ENCODE results near the gene GPX4. TPM values are rescaled to one million over a fixed set of nuclear protein-coding genes. Genes with fewer than 3 reads are reported as not detected.
"Not testable (repeated sequence)": the region's sequence is repeated elsewhere in the genome, so short reads cannot be mapped to it uniquely, and the experiment has no call there.

The GPX4 gene
- polyA plus RNA-seq, 1 of the 3 experiments (the other 2 are of a cell fraction): 925 TPM

GRCh38 chr19:1113986-1114483 is 10.2 kb downstream of the GPX4 start:
- no peak for TF ChIP-seq RXRA (IDR thresholded peaks at IDR 0.05; ENCODE audit: borderline replicate concordance, low read depth)
- no peak for TF ChIP-seq FOXJ3 (CRISPR knock-in tag; IDR thresholded peaks at IDR 0.05)
- no CpG with 5 or more reads among the region's 25 CpGs for WGBS (ENCODE audit: low lambda C conversion rate)
- Histone ChIP-seq H3K4me3 (ENCODE audit: low read depth in 2 of 2, low read length in 1 of 2) (no peak overlapping the region), H4K20me1 (ENCODE audit: insufficient read depth) (no peaks in the 10 kb centered on the region), H3K36me3 (replicated peaks in 1 of 2; ENCODE audit: control insufficient read depth in 1 of 2, insufficient read depth in 2 of 2, low read length in 1 of 2) (peaks cover 0 to 28% of the 10 kb centered on the region in 2 experiments), H3K9ac (no peak overlapping the region), H3K4me1 (ENCODE audit: control insufficient read depth in 1 of 2, insufficient read depth in 2 of 2, low read depth in 1 of 2, low read length in 1 of 2) (peaks cover 5 to 7% of the 10 kb centered on the region in 2 experiments; a peak in 2 of 4 replicates), H3K9me3 (no peaks in the 10 kb centered on the region), H3K9me2 (no peaks in the 10 kb centered on the region), H3K27me3 (ENCODE audit: insufficient read depth) (no peaks in the 10 kb centered on the region), H3K27ac (ENCODE audit: low read depth in 2 of 2, low read length in 1 of 2) (peak overlapping the region; percentile 32 to 79; a peak in 2 of 4 replicates), H3K4me2 (no peak overlapping the region), H3K79me2 (ENCODE audit: insufficient read depth) (no peaks in the 10 kb centered on the region), H2AFZ (ENCODE audit: low read depth) (no peak overlapping the region), H3F3A (replicated peaks; ENCODE audit: insufficient read depth) (peaks cover 4% of the 10 kb centered on the region)
- CTCF ChIA-PET: interaction anchor here (0.6 to 3.8 kb wide), 44 partner anchors 9 to 485 kb away, joined by 3 to 63 read pairs (median 7); partner anchors contain the start of genes ARHGAP45, ATP5F1D, GPX4 and POLR2E
- DNase-seq: no peak
- POLR2A ChIA-PET: interaction anchor here (0.9 to 2.0 kb wide), 2 partner anchors 10 to 80 kb away, joined by 9 to 15 read pairs; partner anchors contain the start of gene GPX4

- H3K27me3 ChIP-seq (ENCODE audit: insufficient read depth); H4K20me1 ChIP-seq (ENCODE audit: insufficient read depth); POLR2A ChIA-PET; DNase-seq; H3K9ac ChIP-seq; H3K79me2 ChIP-seq (ENCODE audit: insufficient read depth); H3K4me3 ChIP-seq (ENCODE audit: low read depth in 2 of 2, low read length in 1 of 2); H3K9me2 ChIP-seq; H3K4me1 ChIP-seq (ENCODE audit: control insufficient read depth in 1 of 2, insufficient read depth in 2 of 2, low read depth in 1 of 2, low read length in 1 of 2); H3F3A ChIP-seq (replicated peaks; ENCODE audit: insufficient read depth); H3K27ac ChIP-seq (ENCODE audit: low read depth in 2 of 2, low read length in 1 of 2); H3K4me2 ChIP-seq; H2AFZ ChIP-seq (ENCODE audit: low read depth); H3K9me3 ChIP-seq: not testable (repeated sequence)
- CTCF ChIA-PET: interaction anchor here (2.2 to 3.8 kb wide), 5 partner anchors 8 to 126 kb away, joined by 12 to 44 read pairs (median 32); partner anchors contain the start of genes ATP5F1D and GPX4
- H3K36me3 ChIP-seq (replicated peaks in 1 of 2; ENCODE audit: control insufficient read depth in 1 of 2, insufficient read depth in 2 of 2, low read length in 1 of 2): peaks cover 0 to 29% of the 10 kb centered on the region in 2 experiments
- 97% methylated on average over 9 of the region's 9 CpGs for WGBS (ENCODE audit: low lambda C conversion rate)
Observed at GRCh38 chr19:1114728-1115127, 10.9 kb downstream of the GPX4 start.

- DNase-seq: no peak
- H3K4me3 ChIP-seq (ENCODE audit: low read depth in 2 of 2, low read length in 1 of 2): no peak overlapping the region
- H2AFZ ChIP-seq (ENCODE audit: low read depth): no peak overlapping the region
- CTCF ChIA-PET: interaction anchor here (3.6 kb wide), 1 partner anchor 13 kb away, joined by 44 read pairs; the partner anchor contains the start of gene GPX4
- no peaks in the 10 kb centered on the region for H4K20me1 ChIP-seq (ENCODE audit: insufficient read depth)
- TF ChIP-seq FOSL2 (IDR thresholded peaks at IDR 0.05; ENCODE audit: borderline replicate concordance, low read depth): no peak
- no peak for TF ChIP-seq GATA2 (CRISPR knock-in tag; IDR thresholded peaks at IDR 0.05)
- no peak for TF ChIP-seq USF2 (IDR thresholded peaks at IDR 0.05; ENCODE audit: borderline replicate concordance, low read depth, low read length)
- no peak for TF ChIP-seq MAX (IDR thresholded peaks at IDR 0.05; ENCODE audit: low read depth)
- no peak for TF ChIP-seq ZBTB33 (IDR thresholded peaks at IDR 0.05; ENCODE audit: borderline replicate concordance, low read depth)
- no peak for TF ChIP-seq POLR2AphosphoS5 (IDR thresholded peaks at IDR 0.05; ENCODE audit: low read depth, low read length)
- TF ChIP-seq RFX5 (IDR thresholded peaks at IDR 0.05; ENCODE audit: low read length): no peak
- no peak for TF ChIP-seq NFIC (IDR thresholded peaks at IDR 0.05; ENCODE audit: borderline replicate concordance)
- WGBS (ENCODE audit: low lambda C conversion rate): 93% methylated on average over 23 of the region's 35 CpGs
- POLR2A ChIA-PET: no interaction called here
- H3K27me3 ChIP-seq (ENCODE audit: insufficient read depth): no peaks in the 10 kb centered on the region
- no peak overlapping the region for H3K4me2 ChIP-seq
- H3K9me2 ChIP-seq: no peaks in the 10 kb centered on the region
- H3K9me3 ChIP-seq: no peaks in the 10 kb centered on the region
- peaks cover 9% of the 10 kb centered on the region for H3F3A ChIP-seq (replicated peaks; ENCODE audit: insufficient read depth)
- H3K9ac ChIP-seq: no peak overlapping the region
- peaks cover 5 to 7% of the 10 kb centered on the region in 2 experiments; a peak in 2 of 4 replicates for H3K4me1 ChIP-seq (ENCODE audit: control insufficient read depth in 1 of 2, insufficient read depth in 2 of 2, low read depth in 1 of 2, low read length in 1 of 2)
- no peak overlapping the region for H3K27ac ChIP-seq (ENCODE audit: low read depth in 2 of 2, low read length in 1 of 2)
- no peaks in the 10 kb centered on the region for H3K79me2 ChIP-seq (ENCODE audit: insufficient read depth)
- H3K36me3 ChIP-seq (replicated peaks in 1 of 2; ENCODE audit: control insufficient read depth in 1 of 2, insufficient read depth in 2 of 2, low read length in 1 of 2): peaks cover 0 to 30% of the 10 kb centered on the region in 2 experiments
Observed at GRCh38 chr19:1115646-1116420, 12.0 kb downstream of the GPX4 start.
